HEK293 (cell line): Measurements from ENCODE around the gene MMUT.
"Not testable (repeated sequence)": the region's sequence is repeated elsewhere in the genome, so short reads cannot be mapped to it uniquely, and the experiment has no call there.

Source experiments
- CTCF ChIA-PET: fragments of 350-600 bp; formaldehyde crosslinking; extraction: SDS; loops from one replicate; lab custom pipeline; 2021; ENCODE audit warnings: antibody characterized with exemption; lab: Yijun Ruan, JAX
- POLR2A ChIA-PET: fragments of 300-600 bp; formaldehyde crosslinking; extraction: SDS; loops from one replicate; lab custom pipeline; 2020; ENCODE audit warnings: antibody characterized with exemption, inconsistent platforms; lab: Yijun Ruan, JAX
- H3K27ac ChIP-seq: fragments of 200-500 bp; sonication (Bioruptor generic); 2 replicates; pipeline ENCODE4 v1.5.1; 2014; ENCODE audit warnings: low read depth, low read length, control low read depth, inconsistent platforms; ENCODE audit errors: extremely low read depth
- H3K36me3 ChIP-seq, 2 experiments: fragments of 200-500 bp in 1 of 2; sonication (Bioruptor generic) in 1 of 2; 1 replicate in 1 of 2; 2 replicates in 1 of 2; pipeline ENCODE4 v1.5.1; 2014 to 2017; ENCODE audit warnings: inconsistent platforms in 2 of 2, low read length in 2 of 2; ENCODE audit not compliant: control insufficient read depth in 2 of 2, insufficient read depth in 1 of 2
- H3K4me1 ChIP-seq: fragments of 200-500 bp; sonication (Bioruptor generic); 2 replicates; pipeline ENCODE4 v1.5.1; 2014; ENCODE audit warnings: mild to moderate bottlenecking, low read length, inconsistent platforms; ENCODE audit not compliant: control insufficient read depth, insufficient read depth
- H3K4me3 ChIP-seq: 2 replicates; pipeline ENCODE4 v1.5.1; 2011; ENCODE audit warnings: low read depth, mild to moderate bottlenecking, control low read depth, low read length, moderate library complexity
- H3K9me3 ChIP-seq: fragments of 200-500 bp; sonication (Bioruptor generic); 2 replicates; pipeline ENCODE4 v1.5.1; 2014; ENCODE audit warnings: low read depth, low read length, inconsistent platforms; ENCODE audit not compliant: control insufficient read depth, insufficient read depth
- CTCF ChIP-seq: fragments of 450-650 bp; formaldehyde crosslinking; IDR thresholded peaks from 2 replicates; pipeline ENCODE4 v1.5.1; 2016; ENCODE audit warnings: missing biosample characterization, missing genetic modification characterization
- TCF7L2 ChIP-seq: IDR thresholded peaks from 2 replicates; pipeline ENCODE4 v1.6.1; 2011; ENCODE audit warnings: low read depth, mild to moderate bottlenecking, inconsistent platforms, low read length, moderate library complexity, borderline replicate concordance
- TRIM28 ChIP-seq: IDR thresholded peaks from 2 replicates; pipeline ENCODE4 v1.6.1; 2011; ENCODE audit warnings: low read length, control low read depth, borderline replicate concordance
- ZBTB49 ChIP-seq: fragments of 450-650 bp; formaldehyde crosslinking; IDR thresholded peaks from 2 replicates; pipeline ENCODE4 v1.5.1; 2016; ENCODE audit warnings: missing biosample characterization, missing genetic modification characterization, low read depth
- ZEB2 ChIP-seq: fragments of 450-650 bp; formaldehyde crosslinking; IDR thresholded peaks from 2 replicates; pipeline ENCODE4 v1.5.1; 2016; ENCODE audit warnings: missing biosample characterization, missing genetic modification characterization
- ZNF140 ChIP-seq: fragments of 450-650 bp; formaldehyde crosslinking; IDR thresholded peaks from 2 replicates; pipeline ENCODE4 v1.5.1; 2016; ENCODE audit warnings: missing biosample characterization, missing genetic modification characterization
- ZNF148 ChIP-seq: fragments of 450-650 bp; formaldehyde crosslinking; IDR thresholded peaks from 2 replicates; pipeline ENCODE4 v1.5.0; 2017; ENCODE audit warnings: missing biosample characterization, missing genetic modification characterization, borderline replicate concordance
- ZNF248 ChIP-seq: fragments of 450-650 bp; formaldehyde crosslinking; IDR thresholded peaks from 2 replicates; pipeline ENCODE4 v1.5.1; 2017; ENCODE audit warnings: missing biosample characterization, missing genetic modification characterization
- ZNF621 ChIP-seq: fragments of 450-650 bp; formaldehyde crosslinking; IDR thresholded peaks from 2 replicates; pipeline ENCODE4 v1.5.1; 2017; ENCODE audit warnings: missing biosample characterization, missing genetic modification characterization
- ZNF645 ChIP-seq: fragments of 450-650 bp; formaldehyde crosslinking; IDR thresholded peaks from 2 replicates; pipeline ENCODE4; 2016; ENCODE audit warnings: missing biosample characterization, missing genetic modification characterization
- ZNF843 ChIP-seq: fragments of 450-650 bp; formaldehyde crosslinking; IDR thresholded peaks from 2 replicates; pipeline ENCODE4 v1.5.1; 2016; ENCODE audit warnings: missing biosample characterization, missing genetic modification characterization

Gene MMUT

GRCh38 chr6:49490633-49491032, 27.6 kb upstream of the MMUT start:
- Histone ChIP-seq H3K4me1 (no peaks in the 10 kb centered on the region), H3K9me3 (no peaks in the 10 kb centered on the region), H3K27ac (no peak overlapping the region)
- no peak for TF ChIP-seq ZNF248
- no peak for TF ChIP-seq TRIM28
- no peak for TF ChIP-seq ZEB2 (tag by site-specific recombination)
- no peak for TF ChIP-seq ZNF140 (tag by site-specific recombination)
- no peak for TF ChIP-seq CTCF (tag by site-specific recombination)
- TF ChIP-seq ZNF148 (tag by site-specific recombination): no peak
- TF ChIP-seq ZNF843 (tag by site-specific recombination): no peak
- no peak for TF ChIP-seq TCF7L2
- TF ChIP-seq ZBTB49 (tag by site-specific recombination): no peak
- TF ChIP-seq ZNF621 (tag by site-specific recombination): no peak
- TF ChIP-seq ZNF645 (tag by site-specific recombination): no peak
- TF ChIP-seq, all 188 proteins: peak for 0
- CTCF ChIA-PET: interaction anchor here (0.6 kb wide), 1 partner anchor 1166 kb away, joined by 3 read pairs; no protein-coding TSS in a partner anchor
- POLR2A ChIA-PET: no interaction called here
- peaks cover 25 to 69% of the 10 kb centered on the region in 2 experiments for H3K36me3 ChIP-seq
- no peak overlapping the region for H3K4me3 ChIP-seq

- CTCF ChIA-PET, POLR2A ChIA-PET: not testable (repeated sequence)
- H3K36me3 ChIP-seq: peaks cover 6 to 40% of the 10 kb centered on the region in 2 experiments; a peak in 2 of 3 replicates
These were observed 20.3 kb upstream of the MMUT start for GRCh38 chr6:49483380-49483779.

GRCh38 chr6:49481846-49482245, 18.8 kb upstream of the MMUT start:
- H3K27ac ChIP-seq, POLR2A ChIA-PET, H3K9me3 ChIP-seq, H3K4me3 ChIP-seq, H3K4me1 ChIP-seq: not testable (repeated sequence)
- H3K36me3 ChIP-seq: peaks cover 11 to 38% of the 10 kb centered on the region in 2 experiments; a peak in 2 of 3 replicates
- CTCF ChIA-PET: interaction anchor here (0.6 to 0.8 kb wide), 2 partner anchors 31 to 50 kb away, joined by 4 to 6 read pairs; no protein-coding TSS in a partner anchor

More at GRCh38 chr6:49483380-49483779, 20.3 kb upstream of the MMUT start:
- not testable (repeated sequence) for H3K4me1 ChIP-seq, H3K9me3 ChIP-seq, H3K27ac ChIP-seq, H3K4me3 ChIP-seq
